HUES6 (cell line): ENCODE measurements around the gene BAIAP2.

Experiments
- H3K27ac ChIP-seq: 2 replicates; pipeline ENCODE4 v1.7.0; 2013; ENCODE audit warnings: low read depth, mild to moderate bottlenecking, low read length, inconsistent platforms
- H3K27me3 ChIP-seq: 2 replicates; pipeline ENCODE4 v1.6.1; 2013; ENCODE audit warnings: low read length; ENCODE audit not compliant: control insufficient read depth, insufficient read depth
- H3K36me3 ChIP-seq: 2 replicates; pipeline ENCODE4 v1.6.1; 2013; ENCODE audit warnings: low read length; ENCODE audit not compliant: control insufficient read depth, insufficient read depth
- H3K4me1 ChIP-seq: 2 replicates; pipeline ENCODE4 v1.6.1; 2013; ENCODE audit warnings: low read length; ENCODE audit not compliant: control insufficient read depth, insufficient read depth
- H3K4me3 ChIP-seq: 2 replicates; pipeline ENCODE4 v1.5.1; 2013; ENCODE audit warnings: low read depth, low read length
- H3K9ac ChIP-seq: one replicate; pipeline ENCODE4 v1.6.1; 2013; ENCODE audit warnings: mild to moderate bottlenecking, low read length
- H3K9me3 ChIP-seq: 2 replicates; pipeline ENCODE4 v1.6.1; 2013; ENCODE audit warnings: low read depth, low read length; ENCODE audit not compliant: control insufficient read depth, insufficient read depth

BAIAP2 gene

DNA sequence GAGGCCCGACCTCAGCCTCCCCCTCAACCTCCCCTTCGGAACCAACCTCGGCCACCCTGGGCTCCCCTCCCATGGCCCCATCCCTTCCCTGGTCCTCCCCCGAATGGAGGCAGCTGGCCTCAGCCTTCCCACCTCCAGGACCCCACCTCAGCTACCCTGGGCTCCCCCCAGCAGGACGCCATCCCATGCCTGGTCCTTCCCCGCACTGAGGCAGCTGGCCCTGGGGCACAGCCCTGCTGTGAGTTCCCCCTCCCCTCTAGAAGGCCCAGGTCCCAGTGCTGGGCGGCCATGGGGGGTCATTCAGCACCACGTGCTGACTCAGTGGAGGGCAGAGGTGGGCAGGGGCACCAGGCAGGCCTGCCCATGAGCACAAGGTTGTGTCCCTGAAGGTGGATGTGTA lies 101.4 kb downstream of the BAIAP2 start:
- no peaks in the 10 kb centered on the region for H3K36me3 ChIP-seq
- H3K4me3 ChIP-seq, result no peak overlapping the region
- no peak overlapping the region for H3K27ac ChIP-seq
- no peaks in the 10 kb centered on the region for H3K27me3 ChIP-seq
- H3K9me3 ChIP-seq, result no peaks in the 10 kb centered on the region; the same call in 1 of the 2 replicates
- 0 out of 2 replicates have a peak, but pooled peaks cover 3% of the 10 kb centered on the region for H3K4me1 ChIP-seq
- no peak overlapping the region for H3K9ac ChIP-seq

DNA sequence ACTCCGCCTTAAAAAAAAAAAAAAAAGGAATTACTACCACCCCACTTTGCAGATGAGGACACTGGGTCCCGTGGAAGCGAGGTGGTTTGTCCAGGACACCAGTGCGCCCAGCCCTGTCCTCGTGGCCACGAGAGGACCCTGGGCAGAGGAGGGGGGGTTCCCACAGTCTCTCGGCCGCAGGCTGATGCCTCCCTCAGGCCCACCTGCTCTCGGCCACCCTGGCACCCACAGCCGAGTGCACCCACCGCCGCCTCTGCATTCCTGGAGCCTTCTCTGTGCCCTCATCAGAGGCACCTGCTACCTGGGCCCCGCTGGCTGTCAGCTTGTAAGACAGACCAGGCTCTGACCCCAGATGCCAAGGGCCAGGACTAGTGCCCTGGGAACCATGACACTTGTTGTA lies 102.3 kb downstream of the BAIAP2 start:
- Histone ChIP-seq H3K27ac (no peak overlapping the region), H3K9me3 (no peaks in the 10 kb centered on the region; the same call in 1 of the 2 replicates), H3K4me3 (no peak overlapping the region), H3K27me3 (no peaks in the 10 kb centered on the region), H3K9ac (no peak overlapping the region), H3K36me3 (no peaks in the 10 kb centered on the region), H3K4me1 (0 out of 2 replicates have a peak, but pooled peaks cover 3% of the 10 kb centered on the region)

DNA sequence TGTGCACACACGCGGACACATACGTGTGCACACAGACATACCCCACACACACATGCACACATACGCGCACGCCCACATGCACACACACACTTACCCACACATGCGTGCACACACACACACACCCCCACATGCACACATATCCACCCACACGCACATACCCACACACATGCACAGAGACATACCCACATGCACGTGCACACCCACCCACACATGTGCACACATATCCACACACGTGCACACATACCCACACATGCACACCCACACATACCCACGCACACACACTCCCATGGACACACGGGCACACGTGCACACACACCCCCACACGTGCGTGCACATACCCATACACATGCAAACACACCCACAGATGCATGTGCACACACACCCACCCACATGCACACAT lies 103.1 kb downstream of the BAIAP2 start:
- H3K9me3 ChIP-seq, result no peaks in the 10 kb centered on the region; the same call in 1 of the 2 replicates
- H3K27me3 ChIP-seq, result no peaks in the 10 kb centered on the region
- no peak overlapping the region for H3K27ac ChIP-seq
- H3K4me1 ChIP-seq, result 0 out of 2 replicates have a peak, but pooled peaks cover 3% of the 10 kb centered on the region
- H3K4me3 ChIP-seq, result no peak overlapping the region
- no peaks in the 10 kb centered on the region for H3K36me3 ChIP-seq
- no peak overlapping the region for H3K9ac ChIP-seq

DNA sequence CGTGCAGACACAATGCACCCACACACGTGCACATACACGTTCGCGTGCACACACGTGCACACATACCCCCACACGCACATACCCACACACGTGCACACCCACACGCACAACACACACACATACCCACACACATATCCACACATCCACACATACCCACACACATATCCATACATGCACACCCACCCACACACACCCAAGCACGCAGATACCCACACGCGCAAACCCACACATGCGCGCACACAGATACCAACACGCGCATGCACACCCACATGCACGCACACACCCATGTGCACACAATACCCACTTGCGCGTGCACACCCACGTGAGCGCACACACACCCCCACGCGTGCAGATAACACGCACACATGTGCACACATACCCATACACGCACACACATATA lies 103.5 kb downstream of the BAIAP2 start:
- Histone ChIP-seq H3K4me1 (0 out of 2 replicates have a peak, but pooled peaks cover 3% of the 10 kb centered on the region), H3K4me3 (no peak overlapping the region), H3K9me3 (no peaks in the 10 kb centered on the region; the same call in 1 of the 2 replicates), H3K9ac (no peak overlapping the region), H3K27me3 (no peaks in the 10 kb centered on the region), H3K27ac (no peak overlapping the region), H3K36me3 (no peaks in the 10 kb centered on the region)

DNA sequence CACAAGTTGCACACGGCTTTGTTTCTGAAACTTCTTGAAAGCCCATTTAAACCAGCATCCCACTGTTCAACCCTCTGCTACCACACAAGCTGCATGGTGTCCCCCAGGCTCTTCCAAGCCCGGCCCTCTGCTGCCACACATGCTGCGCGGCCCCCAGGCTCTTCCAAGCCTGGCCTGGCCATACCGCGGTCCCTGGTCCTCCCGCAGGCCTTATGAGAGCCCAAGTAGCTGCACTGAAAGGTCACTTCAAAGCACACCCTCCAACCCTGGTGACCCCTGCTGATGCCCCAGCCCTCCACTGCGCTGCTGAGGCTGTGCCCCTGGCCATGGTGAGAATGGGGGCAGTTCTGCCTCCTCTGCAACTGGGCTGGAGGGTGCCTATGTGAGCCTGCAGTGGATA lies 104.5 kb downstream of the BAIAP2 start:
- H3K9ac ChIP-seq, result no peak overlapping the region
- H3K27me3 ChIP-seq, result no peaks in the 10 kb centered on the region
- no peak overlapping the region for H3K27ac ChIP-seq
- H3K36me3 ChIP-seq, result no peaks in the 10 kb centered on the region
- no peak overlapping the region for H3K4me3 ChIP-seq
- no peaks in the 10 kb centered on the region for H3K4me1 ChIP-seq
- no peaks in the 10 kb centered on the region; the same call in 1 of the 2 replicates for H3K9me3 ChIP-seq

DNA sequence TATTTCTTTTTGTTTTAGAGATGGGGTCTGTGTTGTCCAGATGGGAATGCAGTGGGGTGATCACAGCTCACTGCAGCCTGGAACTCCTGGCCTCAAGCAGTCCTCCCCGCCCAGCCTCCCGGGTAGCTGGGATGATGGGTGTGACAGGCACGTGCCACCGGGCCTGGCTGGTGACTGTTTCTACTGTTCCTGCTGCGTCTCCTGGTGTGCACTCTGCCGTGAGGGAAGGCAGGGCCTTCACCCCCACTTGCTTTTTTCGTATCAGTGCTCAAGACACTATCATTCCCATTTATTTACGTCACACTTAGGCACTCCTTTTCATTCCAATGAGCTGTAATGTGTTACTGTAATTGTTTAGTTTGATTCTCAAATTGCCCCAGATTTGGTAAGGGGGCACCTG lies 105.1 kb downstream of the BAIAP2 start:
- H3K27me3 ChIP-seq, result no peaks in the 10 kb centered on the region
- H3K4me1 ChIP-seq, result no peaks in the 10 kb centered on the region
- H3K4me3 ChIP-seq, result no peak overlapping the region
- H3K36me3 ChIP-seq, result no peaks in the 10 kb centered on the region
- no peak overlapping the region for H3K27ac ChIP-seq
- H3K9me3 ChIP-seq, result no peaks in the 10 kb centered on the region; the same call in 1 of the 2 replicates
- no peak overlapping the region for H3K9ac ChIP-seq

DNA sequence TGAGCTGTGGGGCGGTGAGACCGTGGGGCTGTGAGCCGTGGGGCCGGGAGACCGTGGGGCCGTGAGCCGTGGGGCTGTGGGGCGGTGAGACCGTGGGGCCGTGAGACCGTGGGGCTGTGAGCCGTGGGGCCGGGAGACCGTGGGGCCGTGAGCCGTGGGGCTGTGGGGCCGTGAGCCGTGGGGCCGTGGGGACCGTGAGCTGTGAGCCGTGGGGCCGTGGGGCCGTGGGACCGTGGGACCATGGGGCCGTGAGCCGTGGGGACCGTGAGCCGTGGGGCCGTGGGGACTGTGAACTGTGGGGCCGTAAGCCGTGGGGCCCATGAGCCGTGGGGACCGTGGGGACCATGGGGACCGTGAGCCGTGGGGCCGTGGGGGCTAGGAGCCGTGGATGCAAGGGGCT lies 105.7 kb downstream of the BAIAP2 start:
- no peaks in the 10 kb centered on the region for H3K4me1 ChIP-seq
- no peak overlapping the region for H3K4me3 ChIP-seq
- no peak overlapping the region for H3K9ac ChIP-seq
- no peaks in the 10 kb centered on the region for H3K27me3 ChIP-seq
- H3K9me3 ChIP-seq, result no peaks in the 10 kb centered on the region; the same call in 1 of the 2 replicates
- H3K27ac ChIP-seq, result no peak overlapping the region
- H3K36me3 ChIP-seq, result no peaks in the 10 kb centered on the region

DNA sequence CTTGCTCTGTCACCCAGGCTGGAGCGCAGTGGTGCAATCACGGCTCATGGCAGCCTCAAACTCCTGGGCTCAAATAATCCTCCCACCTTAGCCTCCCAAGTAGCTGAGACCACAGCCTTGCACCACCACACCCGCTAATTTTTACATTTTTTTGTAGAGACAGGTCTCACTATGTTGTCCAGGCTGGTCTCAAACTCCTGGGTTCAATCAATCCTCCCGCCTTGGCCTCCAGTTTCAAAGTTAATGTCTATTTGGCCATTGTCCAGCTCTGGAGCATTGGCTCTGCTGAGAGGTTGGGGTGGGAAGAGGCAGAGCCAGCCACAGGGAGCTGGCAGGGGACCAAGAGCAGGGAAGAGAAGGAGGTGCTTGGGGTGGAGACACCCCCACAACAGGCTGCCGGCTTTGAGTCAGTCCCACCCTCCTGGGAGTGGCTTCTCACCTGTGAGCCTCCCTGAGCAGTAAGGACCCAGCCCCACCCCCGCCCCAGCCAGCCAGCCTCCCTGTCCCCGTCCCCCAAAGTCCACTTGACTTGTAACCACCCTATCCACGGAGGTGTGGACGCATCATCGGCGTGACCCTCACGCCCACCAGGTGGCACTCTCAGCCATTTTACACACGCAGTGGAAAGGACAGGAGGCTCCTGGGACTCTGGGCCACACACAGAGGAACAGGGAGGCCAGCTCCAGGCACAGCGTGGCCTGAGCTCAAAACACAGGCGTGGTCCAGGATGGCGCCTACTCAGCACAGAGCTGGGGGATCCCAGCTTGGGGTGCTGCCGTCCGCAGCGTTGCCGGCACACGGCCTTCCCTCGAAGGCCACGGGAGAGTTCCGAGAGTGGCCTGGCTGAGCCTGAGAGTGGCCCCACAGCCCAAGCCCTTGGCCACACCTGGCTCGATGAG lies 107.6 kb downstream of the BAIAP2 start:
- Histone ChIP-seq H3K4me1 (no peaks in the 10 kb centered on the region), H3K9me3 (no peaks in the 10 kb centered on the region; the same call in 1 of the 2 replicates), H3K36me3 (no peaks in the 10 kb centered on the region), H3K4me3 (no peak overlapping the region), H3K9ac (no peak overlapping the region), H3K27me3 (no peaks in the 10 kb centered on the region), H3K27ac (no peak overlapping the region)

DNA sequence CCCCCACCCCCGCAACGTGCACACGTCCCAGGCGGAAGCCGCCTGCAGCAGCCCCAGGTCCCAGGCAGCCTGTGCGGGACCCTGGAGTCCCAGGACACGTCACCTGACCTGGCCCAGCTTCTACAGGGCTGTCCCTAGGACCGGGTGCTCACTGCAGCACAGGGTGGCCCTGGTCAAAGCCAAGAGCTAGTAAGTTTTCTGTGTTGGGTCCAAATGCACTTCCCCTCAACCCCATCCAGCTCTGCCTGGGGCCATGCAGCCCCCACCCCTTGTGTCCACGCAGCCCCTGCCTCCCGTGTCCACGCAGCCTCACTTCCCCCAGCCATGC lies 108.2 kb downstream of the BAIAP2 start:
- H3K36me3 ChIP-seq, result no peaks in the 10 kb centered on the region
- H3K4me3 ChIP-seq, result no peak overlapping the region
- no peak overlapping the region for H3K27ac ChIP-seq
- H3K9me3 ChIP-seq, result no peaks in the 10 kb centered on the region; the same call in 1 of the 2 replicates
- H3K27me3 ChIP-seq, result no peaks in the 10 kb centered on the region
- H3K4me1 ChIP-seq, result no peaks in the 10 kb centered on the region
- H3K9ac ChIP-seq, result no peak overlapping the region

DNA sequence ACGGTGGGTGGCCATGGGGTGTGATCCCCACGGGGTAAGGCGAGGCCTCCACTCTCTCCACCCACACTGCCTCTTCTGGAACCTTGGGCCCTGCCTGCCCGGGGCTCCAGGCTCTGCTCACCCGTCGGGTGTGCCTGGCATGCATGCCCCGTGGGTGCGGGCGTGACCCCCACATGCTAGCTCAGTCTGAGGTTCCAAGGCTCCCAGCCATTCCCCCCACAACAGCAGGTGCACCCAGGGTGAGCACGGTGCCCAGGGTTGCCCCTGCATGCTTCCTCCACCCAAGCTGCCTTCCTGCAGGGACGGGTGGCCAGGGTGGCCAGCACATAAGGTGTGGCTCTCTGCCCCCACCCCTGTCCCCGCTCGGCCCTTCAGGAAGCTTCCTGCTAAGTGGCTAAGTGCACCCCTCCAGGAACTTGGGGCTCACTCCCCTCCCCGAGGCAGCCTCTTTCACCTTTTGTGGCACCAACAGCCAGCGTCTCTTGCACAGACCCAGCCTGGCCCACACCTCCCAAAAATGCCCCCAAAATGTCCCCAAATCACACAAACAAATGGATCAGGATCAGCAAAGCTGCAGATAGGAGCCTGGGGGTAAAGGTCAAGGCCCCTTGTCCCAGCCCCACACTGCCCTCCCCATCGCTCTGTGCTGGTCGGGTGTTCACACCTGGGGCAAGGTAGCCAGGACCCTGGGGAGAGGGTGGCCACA lies 108.9 kb downstream of the BAIAP2 start:
- no peaks in the 10 kb centered on the region for H3K36me3 ChIP-seq
- no peaks in the 10 kb centered on the region for H3K27me3 ChIP-seq
- no peaks in the 10 kb centered on the region; the same call in 1 of the 2 replicates for H3K9me3 ChIP-seq
- no peaks in the 10 kb centered on the region for H3K4me1 ChIP-seq
- H3K27ac ChIP-seq, result no peak overlapping the region
- no peak overlapping the region for H3K4me3 ChIP-seq
- H3K9ac ChIP-seq, result no peak overlapping the region

DNA sequence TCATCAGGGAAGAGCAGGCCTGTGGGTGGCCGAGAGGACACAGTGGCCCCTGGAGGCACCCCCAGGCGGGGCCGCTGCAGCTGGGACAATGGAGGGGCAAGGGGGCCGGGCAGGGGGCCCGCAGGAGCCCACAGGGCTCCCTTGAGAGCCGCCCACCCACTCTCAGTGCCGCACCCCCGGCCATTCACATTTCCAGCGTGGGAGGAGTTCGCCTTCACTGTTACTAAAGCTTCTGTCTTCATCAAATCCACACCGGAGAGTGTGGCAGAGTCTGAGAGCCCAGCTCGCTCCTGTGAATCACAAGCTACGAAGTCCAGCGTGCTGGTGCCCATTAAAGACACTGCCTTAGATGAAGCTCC lies 109.5 kb downstream of the BAIAP2 start:
- Histone ChIP-seq H3K9ac (no peak overlapping the region), H3K9me3 (no peaks in the 10 kb centered on the region)

More for the DNA sequence above, 109.5 kb downstream of the BAIAP2 start:
- no peaks in the 10 kb centered on the region for H3K36me3 ChIP-seq
- H3K4me1 ChIP-seq, result no peaks in the 10 kb centered on the region
- H3K27ac ChIP-seq, result no peak overlapping the region
- no peaks in the 10 kb centered on the region for H3K27me3 ChIP-seq
- H3K4me3 ChIP-seq, result no peak overlapping the region
